SK-N-SH (cell line): ENCODE measurements around the gene CENPF. TPM values are rescaled to one million over a fixed set of nuclear protein-coding genes. Genes with fewer than 3 reads are reported as not detected.

ENCODE experiments used
- CTCF ChIA-PET: fragments of 300-600, 350-600 bp; formaldehyde crosslinking; extraction: SDS; loops from one replicate; lab custom pipeline; 2021; lab: Yijun Ruan, JAX
- POLR2A ChIA-PET: fragments of 350-600 bp; sonication (Branson Sonifier 250); formaldehyde crosslinking; extraction: SDS; loops from one replicate; lab custom pipeline; 2020; ENCODE audit warnings: antibody characterized with exemption, inconsistent platforms; lab: Yijun Ruan, JAX
- DNase-seq: peaks from one replicate; pipeline ENCODE4 v3.0.0; 2012
- H2AFZ ChIP-seq: fragments of 200-600 bp; sonication (generic); 2 replicates; pipeline ENCODE4 v1.8.1; 2016; ENCODE audit warnings: antibody characterized with exemption, mild to moderate bottlenecking, low read depth
- H3F3A ChIP-seq: fragments of 200-600 bp; sonication (generic); replicated peaks from 2 replicates; pipeline ENCODE3; 2016; ENCODE audit warnings: antibody characterized with exemption, mild to moderate bottlenecking; ENCODE audit not compliant: insufficient read depth
- H3K27ac ChIP-seq, 2 experiments: fragments of 200-500 bp in 1 of 2; fragments of 200-600 bp in 1 of 2; sonication (Bioruptor generic) in 1 of 2; sonication (generic), shearing (Covaris generic) in 1 of 2; 2 replicates each; pipeline versions ENCODE4 v1.5.1 to v1.6.1; 2014 to 2016; ENCODE audit warnings: low read depth in 2 of 2, inconsistent platforms in 1 of 2, low read length in 1 of 2, mild to moderate bottlenecking in 1 of 2, mixed read lengths in 1 of 2
- H3K27me3 ChIP-seq: fragments of 200-600 bp; sonication (generic), shearing (Covaris generic); 2 replicates; pipeline ENCODE4 v1.6.1; 2016; ENCODE audit warnings: mixed run types; ENCODE audit not compliant: insufficient read depth
- H3K36me3 ChIP-seq, 2 experiments: fragments of 200-500 bp in 1 of 2; fragments of 200-600 bp in 1 of 2; sonication (Bioruptor generic) in 1 of 2; sonication (generic) in 1 of 2; replicated peaks in 1 of 2; 2 replicates each; pipeline versions ENCODE3 to v1.5.1; 2014 to 2016; ENCODE audit warnings: low read length in 1 of 2, mild to moderate bottlenecking in 1 of 2; ENCODE audit not compliant: insufficient read depth in 2 of 2, control insufficient read depth in 1 of 2
- H3K4me1 ChIP-seq, 2 experiments: fragments of 200-500 bp in 1 of 2; fragments of 200-600 bp in 1 of 2; sonication (Bioruptor generic) in 1 of 2; sonication (generic), shearing (Covaris generic) in 1 of 2; 2 replicates each; pipeline versions ENCODE4 v1.5.1 to v1.6.1; 2014 to 2016; ENCODE audit warnings: low read depth in 1 of 2, low read length in 1 of 2, mixed run types in 1 of 2; ENCODE audit not compliant: insufficient read depth in 2 of 2, control insufficient read depth in 1 of 2
- H3K4me2 ChIP-seq: fragments of 200-600 bp; sonication (generic), shearing (Covaris generic); 2 replicates; pipeline ENCODE4 v1.6.1; 2017; ENCODE audit warnings: mixed run types
- H3K4me3 ChIP-seq, 2 experiments: fragments of 200-500 bp in 1 of 2; fragments of 200-600 bp in 1 of 2; sonication (Bioruptor generic) in 1 of 2; sonication (generic), shearing (Covaris generic) in 1 of 2; 2 replicates each; pipeline versions ENCODE4 v1.5.1 to v1.8.1; 2014 to 2016; ENCODE audit warnings: low read depth in 2 of 2, inconsistent platforms in 1 of 2, low read length in 1 of 2, mild to moderate bottlenecking in 1 of 2, mixed read lengths in 1 of 2, moderate library complexity in 1 of 2
- H3K79me2 ChIP-seq: fragments of 200-600 bp; sonication (generic); 2 replicates; pipeline ENCODE4 v1.8.1; 2017; ENCODE audit warnings: mild to moderate bottlenecking; ENCODE audit not compliant: insufficient read depth
- H3K9ac ChIP-seq: fragments of 200-600 bp; sonication (generic); 2 replicates; pipeline ENCODE4 v1.6.1; 2017; ENCODE audit warnings: mixed run types
- H3K9me2 ChIP-seq: fragments of 200-600 bp; sonication (generic); 2 replicates; pipeline ENCODE4 v1.6.1; 2017; ENCODE audit warnings: mixed run types
- H3K9me3 ChIP-seq: fragments of 200-600 bp; sonication (generic); 2 replicates; pipeline ENCODE4 v1.6.1; 2017; ENCODE audit warnings: mixed run types, mild to moderate bottlenecking, moderate library complexity
- H4K20me1 ChIP-seq: fragments of 200-600 bp; sonication (generic); 2 replicates; pipeline ENCODE4 v1.6.1; 2017; ENCODE audit warnings: mild to moderate bottlenecking, mixed run types; ENCODE audit not compliant: insufficient read depth
- CHD2 ChIP-seq: fragments of 150-350 bp; IDR thresholded peaks from 2 replicates; pipeline ENCODE4 v1.6.1; 2018; ENCODE audit warnings: low read length; ENCODE audit not compliant: partially characterized antibody
- EP300 ChIP-seq, 2 experiments: IDR thresholded peaks; 2 replicates each; pipeline versions ENCODE4 v1.4.0 to v1.6.1; 2012; ENCODE audit warnings: borderline replicate concordance in 1 of 2, low read depth in 1 of 2, low read length in 1 of 2
- EZH2phosphoT487 ChIP-seq: fragments of 200-600 bp; sonication (generic); IDR thresholded peaks from 2 replicates; pipeline ENCODE4 v1.6.1; 2017; ENCODE audit warnings: low read depth, mixed run types, mild to moderate bottlenecking, antibody characterized with exemption, moderate library complexity, borderline replicate concordance
- FOXJ3 ChIP-seq: sonication (generic); formaldehyde crosslinking; IDR thresholded peaks from 2 replicates; pipeline ENCODE4 v1.5.1; 2020; ENCODE audit warnings: mild to moderate bottlenecking, missing genetic modification reagents
- FOXM1 ChIP-seq: IDR thresholded peaks from 2 replicates; pipeline ENCODE4 v1.4.0; 2012; ENCODE audit warnings: low read depth, mild to moderate bottlenecking
- GABPA ChIP-seq: IDR thresholded peaks from 2 replicates; pipeline ENCODE4 v1.4.0; 2012; ENCODE audit warnings: low read depth, mild to moderate bottlenecking
- JUND ChIP-seq: IDR thresholded peaks from 2 replicates; pipeline ENCODE4 v1.4.0; 2012
- RAD21 ChIP-seq: IDR thresholded peaks from 2 replicates; pipeline ENCODE4 v1.6.1; 2012; ENCODE audit warnings: mild to moderate bottlenecking, low read length
- RCOR1 ChIP-seq: fragments of 150-350 bp; IDR thresholded peaks from 2 replicates; pipeline ENCODE4 v1.6.1; 2017; ENCODE audit warnings: antibody characterized with exemption, low read length
- RXRA ChIP-seq: IDR thresholded peaks from 2 replicates; pipeline ENCODE4 v1.4.0; 2012; ENCODE audit warnings: low read depth, mild to moderate bottlenecking, borderline replicate concordance
- SIN3A ChIP-seq: IDR thresholded peaks from 2 replicates; pipeline ENCODE4 v1.6.1; 2012; ENCODE audit warnings: low read depth, mild to moderate bottlenecking, low read length, moderate library complexity, borderline replicate concordance
- SMC3 ChIP-seq: IDR thresholded peaks from 2 replicates; pipeline ENCODE4 v1.6.1; 2012; ENCODE audit warnings: low read depth, low read length, improper control_type of control experiment
- TAF1 ChIP-seq: IDR thresholded peaks from 2 replicates; pipeline ENCODE4 v1.6.1; 2012; ENCODE audit warnings: low read depth, mild to moderate bottlenecking, low read length, moderate library complexity, borderline replicate concordance
- TCF12 ChIP-seq: IDR thresholded peaks from 2 replicates; pipeline ENCODE4 v1.4.0; 2012
- TEAD4 ChIP-seq: IDR thresholded peaks from 2 replicates; pipeline ENCODE4 v1.4.0; 2012; ENCODE audit warnings: mild to moderate bottlenecking, borderline replicate concordance; ENCODE audit not compliant: insufficient read depth
- WGBS: methylation state at CpG from one replicate; pipeline ENCODE4 v1.1.6; 2017; ENCODE audit warnings: low lambda C conversion rate; 5-methylcytosine and 5-hydroxymethylcytosine counted together
- polyA plus RNA-seq, 3 experiments: library from polyadenylated mRNA; depleted of rRNA; stranded (reverse); fragments of >200 nt; gene quantifications; 2 replicates each; pipeline ENCODE4 v1.2.3, GENCODE V29; 2012
- TF ChIP-seq, protein P1 (sequence below): IDR thresholded peaks from 2 replicates; pipeline ENCODE4 v1.4.0; 2012; ENCODE audit warnings: low read depth
- TF ChIP-seq, protein P2 (sequence below): IDR thresholded peaks from 2 replicates; pipeline ENCODE4 v1.4.0; 2012; ENCODE audit warnings: low read depth, borderline replicate concordance
- TF ChIP-seq, protein P3 (sequence below): IDR thresholded peaks from 2 replicates; pipeline ENCODE4 v1.6.1; 2012; ENCODE audit warnings: mild to moderate bottlenecking, low read depth, low read length, moderate library complexity
- TF ChIP-seq, protein P4 (sequence below): IDR thresholded peaks from 2 replicates; pipeline ENCODE4 v1.4.0; 2012; ENCODE audit warnings: low read depth, borderline replicate concordance
- TF ChIP-seq, protein P5 (sequence below): fragments of 150-350 bp; IDR thresholded peaks from 2 replicates; pipeline ENCODE4 v1.6.1; 2016; ENCODE audit warnings: mild to moderate bottlenecking, low read depth, low read length

Gene CENPF
- polyA plus RNA-seq, 1 of the 3 experiments (the other 2 are of a cell fraction) = 14.5 TPM

DNA sequence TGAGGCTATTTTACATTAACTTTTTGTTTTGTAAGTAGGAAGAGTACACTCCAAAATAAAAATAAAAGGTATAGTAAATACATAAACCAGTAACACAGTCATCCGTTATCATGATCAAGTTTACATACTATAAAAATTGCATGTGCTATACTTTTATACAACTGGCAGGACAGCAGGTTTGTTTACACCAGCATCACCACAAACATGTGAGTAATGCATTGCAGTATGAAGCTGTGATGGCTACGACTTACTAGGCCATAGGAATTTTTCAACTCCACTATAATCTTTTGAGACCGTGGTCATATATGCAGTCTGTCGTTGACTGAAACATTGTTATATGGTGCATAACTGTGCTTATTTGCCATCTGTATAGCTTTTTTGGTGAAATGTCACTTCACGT is 106.2 kb downstream of the CENPF start (continued):
- TF ChIP-seq, protein P1, sequence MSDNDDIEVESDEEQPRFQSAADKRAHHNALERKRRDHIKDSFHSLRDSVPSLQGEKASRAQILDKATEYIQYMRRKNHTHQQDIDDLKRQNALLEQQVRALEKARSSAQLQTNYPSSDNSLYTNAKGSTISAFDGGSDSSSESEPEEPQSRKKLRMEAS = no peak
- TF ChIP-seq FOXJ3 (CRISPR knock-in tag) (no peak), TAF1 (no peak)

DNA sequence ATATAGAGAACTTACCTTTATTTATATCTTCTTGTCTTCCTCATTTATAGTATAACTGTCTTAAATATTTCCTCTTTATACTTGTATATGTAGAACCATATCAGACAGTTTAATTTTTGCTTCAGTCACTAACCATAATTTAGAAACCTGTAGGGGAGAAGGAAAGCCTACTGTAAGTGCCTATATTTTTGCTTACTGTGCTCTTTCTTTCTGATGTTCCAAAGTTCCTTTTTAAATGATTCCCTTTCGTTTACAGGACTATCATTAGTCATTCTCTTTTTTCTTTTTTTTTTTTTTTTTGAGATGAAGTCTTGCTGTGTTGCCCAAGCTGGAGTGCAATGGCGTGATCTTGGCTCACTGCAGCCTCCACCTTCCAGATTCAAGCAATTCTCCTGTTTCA is 109.7 kb downstream of the CENPF start:
- no peak for DNase-seq
- Histone ChIP-seq H3K9ac (no peak overlapping the region), H3K36me3 (no peaks in the 10 kb centered on the region), H3K27ac (no peak overlapping the region), H2AFZ (no peak overlapping the region), H3K9me2 (no peaks in the 10 kb centered on the region), H3K27me3 (no peaks in the 10 kb centered on the region), H4K20me1 (no peaks in the 10 kb centered on the region), H3K4me1 (peaks cover 0 to 5% of the 10 kb centered on the region in 2 experiments; a peak in 1 of 4 replicates), H3K4me2 (no peak overlapping the region), H3K4me3 (no peak overlapping the region), H3K9me3 (no peaks in the 10 kb centered on the region), H3K79me2 (no peaks in the 10 kb centered on the region), H3F3A (no peaks in the 10 kb centered on the region)
- 12% methylated on average over 2 of the region's 2 CpGs for WGBS
- ChIA-PET POLR2A (no interaction called here), CTCF (no interaction called here)
- TF ChIP-seq RXRA (no peak), GABPA (no peak), TAF1 (no peak), RCOR1 (no peak), SMC3 (no peak), TCF12 (no peak), FOXM1 (no peak), CHD2 (no peak), FOXJ3 (CRISPR knock-in tag) (no peak), TEAD4 (no peak), SIN3A (no peak), EP300 (IDR thresholded peaks at IDR 0.05; ENCODE audit: borderline replicate concordance in 1 of 2, low read depth in 1 of 2, low read length in 1 of 2) (no peak), JUND (no peak), RAD21 (no peak), EZH2phosphoT487 (no peak)
- TF ChIP-seq, protein P2, sequence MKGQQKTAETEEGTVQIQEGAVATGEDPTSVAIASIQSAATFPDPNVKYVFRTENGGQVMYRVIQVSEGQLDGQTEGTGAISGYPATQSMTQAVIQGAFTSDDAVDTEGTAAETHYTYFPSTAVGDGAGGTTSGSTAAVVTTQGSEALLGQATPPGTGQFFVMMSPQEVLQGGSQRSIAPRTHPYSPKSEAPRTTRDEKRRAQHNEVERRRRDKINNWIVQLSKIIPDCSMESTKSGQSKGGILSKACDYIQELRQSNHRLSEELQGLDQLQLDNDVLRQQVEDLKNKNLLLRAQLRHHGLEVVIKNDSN = no peak
- TF ChIP-seq, protein P3, sequence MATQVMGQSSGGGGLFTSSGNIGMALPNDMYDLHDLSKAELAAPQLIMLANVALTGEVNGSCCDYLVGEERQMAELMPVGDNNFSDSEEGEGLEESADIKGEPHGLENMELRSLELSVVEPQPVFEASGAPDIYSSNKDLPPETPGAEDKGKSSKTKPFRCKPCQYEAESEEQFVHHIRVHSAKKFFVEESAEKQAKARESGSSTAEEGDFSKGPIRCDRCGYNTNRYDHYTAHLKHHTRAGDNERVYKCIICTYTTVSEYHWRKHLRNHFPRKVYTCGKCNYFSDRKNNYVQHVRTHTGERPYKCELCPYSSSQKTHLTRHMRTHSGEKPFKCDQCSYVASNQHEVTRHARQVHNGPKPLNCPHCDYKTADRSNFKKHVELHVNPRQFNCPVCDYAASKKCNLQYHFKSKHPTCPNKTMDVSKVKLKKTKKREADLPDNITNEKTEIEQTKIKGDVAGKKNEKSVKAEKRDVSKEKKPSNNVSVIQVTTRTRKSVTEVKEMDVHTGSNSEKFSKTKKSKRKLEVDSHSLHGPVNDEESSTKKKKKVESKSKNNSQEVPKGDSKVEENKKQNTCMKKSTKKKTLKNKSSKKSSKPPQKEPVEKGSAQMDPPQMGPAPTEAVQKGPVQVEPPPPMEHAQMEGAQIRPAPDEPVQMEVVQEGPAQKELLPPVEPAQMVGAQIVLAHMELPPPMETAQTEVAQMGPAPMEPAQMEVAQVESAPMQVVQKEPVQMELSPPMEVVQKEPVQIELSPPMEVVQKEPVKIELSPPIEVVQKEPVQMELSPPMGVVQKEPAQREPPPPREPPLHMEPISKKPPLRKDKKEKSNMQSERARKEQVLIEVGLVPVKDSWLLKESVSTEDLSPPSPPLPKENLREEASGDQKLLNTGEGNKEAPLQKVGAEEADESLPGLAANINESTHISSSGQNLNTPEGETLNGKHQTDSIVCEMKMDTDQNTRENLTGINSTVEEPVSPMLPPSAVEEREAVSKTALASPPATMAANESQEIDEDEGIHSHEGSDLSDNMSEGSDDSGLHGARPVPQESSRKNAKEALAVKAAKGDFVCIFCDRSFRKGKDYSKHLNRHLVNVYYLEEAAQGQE = no peak
- TF ChIP-seq, protein P4, sequence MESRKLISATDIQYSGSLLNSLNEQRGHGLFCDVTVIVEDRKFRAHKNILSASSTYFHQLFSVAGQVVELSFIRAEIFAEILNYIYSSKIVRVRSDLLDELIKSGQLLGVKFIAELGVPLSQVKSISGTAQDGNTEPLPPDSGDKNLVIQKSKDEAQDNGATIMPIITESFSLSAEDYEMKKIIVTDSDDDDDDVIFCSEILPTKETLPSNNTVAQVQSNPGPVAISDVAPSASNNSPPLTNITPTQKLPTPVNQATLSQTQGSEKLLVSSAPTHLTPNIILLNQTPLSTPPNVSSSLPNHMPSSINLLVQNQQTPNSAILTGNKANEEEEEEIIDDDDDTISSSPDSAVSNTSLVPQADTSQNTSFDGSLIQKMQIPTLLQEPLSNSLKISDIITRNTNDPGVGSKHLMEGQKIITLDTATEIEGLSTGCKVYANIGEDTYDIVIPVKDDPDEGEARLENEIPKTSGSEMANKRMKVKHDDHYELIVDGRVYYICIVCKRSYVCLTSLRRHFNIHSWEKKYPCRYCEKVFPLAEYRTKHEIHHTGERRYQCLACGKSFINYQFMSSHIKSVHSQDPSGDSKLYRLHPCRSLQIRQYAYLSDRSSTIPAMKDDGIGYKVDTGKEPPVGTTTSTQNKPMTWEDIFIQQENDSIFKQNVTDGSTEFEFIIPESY = no peak
- TF ChIP-seq, protein P1 = no peak
- TF ChIP-seq, protein P5, sequence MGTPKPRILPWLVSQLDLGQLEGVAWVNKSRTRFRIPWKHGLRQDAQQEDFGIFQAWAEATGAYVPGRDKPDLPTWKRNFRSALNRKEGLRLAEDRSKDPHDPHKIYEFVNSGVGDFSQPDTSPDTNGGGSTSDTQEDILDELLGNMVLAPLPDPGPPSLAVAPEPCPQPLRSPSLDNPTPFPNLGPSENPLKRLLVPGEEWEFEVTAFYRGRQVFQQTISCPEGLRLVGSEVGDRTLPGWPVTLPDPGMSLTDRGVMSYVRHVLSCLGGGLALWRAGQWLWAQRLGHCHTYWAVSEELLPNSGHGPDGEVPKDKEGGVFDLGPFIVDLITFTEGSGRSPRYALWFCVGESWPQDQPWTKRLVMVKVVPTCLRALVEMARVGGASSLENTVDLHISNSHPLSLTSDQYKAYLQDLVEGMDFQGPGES = no peak
